GM23248 (cell line): ENCODE measurements around the gene HYOU1.
"Not testable (repeated sequence)": the region's sequence is repeated elsewhere in the genome, so short reads cannot be mapped to it uniquely, and the experiment has no call there.

ENCODE experiments used
- EZH2 ChIP-seq: fragments of 200-600 bp; sonication (generic); IDR thresholded peaks from 2 replicates; pipeline ENCODE4 v1.6.1; 2018; ENCODE audit warnings: antibody characterized with exemption, mild to moderate bottlenecking; ENCODE audit not compliant: insufficient read depth, poor library complexity, severe bottlenecking
- EZH2phosphoT487 ChIP-seq: fragments of 200-600 bp; sonication (generic); IDR thresholded peaks from 2 replicates; pipeline ENCODE4 v1.6.1; 2018; ENCODE audit warnings: antibody characterized with exemption, moderate library complexity, mild to moderate bottlenecking, low read depth; ENCODE audit not compliant: insufficient read depth

DNA sequence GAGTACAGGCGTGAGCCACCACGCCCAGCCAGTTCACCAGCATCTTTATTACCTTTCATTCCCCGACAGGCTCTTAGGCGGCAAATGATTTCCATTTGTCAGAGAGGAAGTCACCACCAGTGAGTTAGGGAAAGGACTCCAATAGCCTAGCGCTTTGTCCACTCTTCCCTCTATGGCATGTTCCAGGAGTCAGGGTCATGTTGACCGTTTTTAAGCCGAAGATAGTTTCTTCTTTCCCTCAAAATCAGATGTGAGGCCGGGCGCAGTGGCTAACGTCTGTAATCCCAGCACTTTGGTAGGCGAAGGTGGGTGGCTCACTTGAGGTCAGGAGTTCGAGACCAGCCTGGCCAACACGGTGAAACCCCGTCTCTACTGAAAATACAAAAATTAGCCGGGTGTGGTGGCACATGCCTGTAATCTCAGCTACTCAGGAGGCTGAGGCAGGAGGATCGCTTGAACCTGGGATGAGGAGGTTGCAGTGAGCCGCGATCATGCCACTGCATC is 46.2 kb upstream of the HYOU1 start:
- TF ChIP-seq EZH2, EZH2phosphoT487: not testable (repeated sequence)
